Astrocyte (in vitro differentiated cells and primary cell): Measurements from ENCODE around the gene CELF2.

Experiments used
- CTCF ChIP-seq: IDR thresholded peaks from 2 replicates; pipeline ENCODE4 v1.5.1; 2011; ENCODE audit warnings: low read depth, mild to moderate bottlenecking, inconsistent platforms, low read length, moderate library complexity; ENCODE audit not compliant: insufficient read depth
- EZH2 ChIP-seq: IDR thresholded peaks from 2 replicates; pipeline ENCODE4 v1.6.1; 2012; ENCODE audit warnings: mild to moderate bottlenecking, low read length, inconsistent platforms; ENCODE audit not compliant: insufficient read depth

GRCh38 chr10:11386044-11386443 lies 368.4 kb downstream of the CELF2 start:
- no peak for TF ChIP-seq EZH2
- no peak for TF ChIP-seq CTCF
